ENCODE results near the gene SND1.

The SND1 gene

DNA sequence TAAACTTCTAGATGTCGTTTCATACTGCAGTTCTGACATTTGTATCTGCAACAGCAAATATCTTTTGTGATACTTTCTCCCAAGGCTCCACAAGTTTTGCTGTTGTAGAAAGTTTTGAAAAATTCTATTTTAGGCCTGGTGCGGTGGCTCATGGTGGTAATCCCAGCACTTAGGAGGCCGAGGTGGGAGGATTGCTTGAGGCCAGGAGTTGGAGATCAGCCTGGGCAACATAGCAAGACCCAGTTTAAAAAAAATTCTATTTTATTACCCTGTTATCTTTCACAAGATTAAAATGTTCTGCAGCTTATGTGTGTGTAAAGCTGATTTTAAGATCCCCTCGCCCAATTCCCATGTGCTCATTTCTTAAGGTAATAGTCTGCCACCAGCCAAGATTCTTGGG lies 1.4 kb downstream of the SND1 start:
- no peaks in the 10 kb centered on the region for H3K27me3 ChIP-seq (ENCODE audit: control insufficient read depth, insufficient read depth, low read length)
- H3K9ac ChIP-seq (ENCODE audit: low read depth, low read length), result no peak overlapping the region
- H3K27ac ChIP-seq (ENCODE audit: low read depth, low read length), result no peak overlapping the region
- peaks cover 24% of the 10 kb centered on the region for H3K36me3 ChIP-seq (ENCODE audit: control insufficient read depth, insufficient read depth, low read length)
- H3K4me1 ChIP-seq (ENCODE audit: control insufficient read depth, insufficient read depth, low read length), result peaks cover 26% of the 10 kb centered on the region
- no peaks in the 10 kb centered on the region for H3K9me3 ChIP-seq (ENCODE audit: control insufficient read depth, insufficient read depth, low read length)
- peak overlapping the region; percentile 98 for H3K4me3 ChIP-seq (ENCODE audit: low read depth, low read length)

DNA sequence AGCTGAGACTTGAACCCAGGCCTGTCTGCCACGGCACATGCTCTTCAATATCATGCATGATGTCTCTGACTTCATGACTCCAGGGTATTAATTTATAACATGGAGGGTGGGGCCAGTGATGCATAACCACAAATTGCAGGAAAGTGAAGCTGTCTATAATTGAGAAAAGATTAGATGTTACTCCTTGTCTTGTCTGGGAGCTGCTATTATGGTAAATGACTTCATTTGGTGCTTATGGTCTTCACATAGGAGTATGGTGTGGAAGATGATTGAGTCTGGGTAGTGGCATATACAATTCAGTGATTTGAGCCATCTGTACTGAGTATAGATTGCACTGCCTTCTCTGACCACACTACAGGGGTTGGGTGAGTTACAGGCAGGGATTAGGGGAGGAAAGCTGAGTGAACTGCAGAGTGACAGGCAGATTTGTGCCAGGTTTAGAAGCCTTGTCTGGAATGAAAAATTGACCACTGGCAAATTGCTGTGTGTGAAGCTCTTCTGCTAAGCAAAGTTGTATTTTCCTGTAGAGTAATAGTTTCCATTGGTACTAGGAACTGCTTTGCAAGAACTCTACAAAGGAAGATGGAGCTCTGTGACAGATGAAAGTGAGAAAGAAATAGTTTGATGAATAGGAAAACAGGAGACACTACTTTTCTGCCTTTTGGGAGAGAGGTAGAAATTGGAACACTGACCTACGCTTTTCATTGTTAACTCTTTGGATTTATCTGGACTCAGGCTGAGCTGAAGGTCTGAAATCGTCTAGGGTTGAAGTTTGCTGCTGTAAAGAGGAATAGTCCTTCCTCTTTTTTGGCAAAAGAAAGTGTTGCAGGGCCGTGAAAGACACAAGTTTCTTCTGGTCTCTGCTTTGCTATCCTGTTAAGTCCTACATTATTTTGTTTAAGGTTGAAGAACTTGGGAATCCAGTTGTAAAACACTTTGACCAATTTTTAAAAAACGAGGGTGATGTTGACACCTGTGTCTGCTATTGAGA lies 2.7 kb downstream of the SND1 start:
- Histone ChIP-seq H3K36me3 (ENCODE audit: control insufficient read depth, insufficient read depth, low read length) (peaks cover 36% of the 10 kb centered on the region), H3K9me3 (ENCODE audit: control insufficient read depth, insufficient read depth, low read length) (no peaks in the 10 kb centered on the region), H3K9ac (ENCODE audit: low read depth, low read length) (no peak overlapping the region), H3K4me3 (ENCODE audit: low read depth, low read length) (peak overlapping the region; percentile 98), H3K27ac (ENCODE audit: low read depth, low read length) (no peak overlapping the region), H3K4me1 (ENCODE audit: control insufficient read depth, insufficient read depth, low read length) (peaks cover 29% of the 10 kb centered on the region), H3K27me3 (ENCODE audit: control insufficient read depth, insufficient read depth, low read length) (no peaks in the 10 kb centered on the region)

DNA sequence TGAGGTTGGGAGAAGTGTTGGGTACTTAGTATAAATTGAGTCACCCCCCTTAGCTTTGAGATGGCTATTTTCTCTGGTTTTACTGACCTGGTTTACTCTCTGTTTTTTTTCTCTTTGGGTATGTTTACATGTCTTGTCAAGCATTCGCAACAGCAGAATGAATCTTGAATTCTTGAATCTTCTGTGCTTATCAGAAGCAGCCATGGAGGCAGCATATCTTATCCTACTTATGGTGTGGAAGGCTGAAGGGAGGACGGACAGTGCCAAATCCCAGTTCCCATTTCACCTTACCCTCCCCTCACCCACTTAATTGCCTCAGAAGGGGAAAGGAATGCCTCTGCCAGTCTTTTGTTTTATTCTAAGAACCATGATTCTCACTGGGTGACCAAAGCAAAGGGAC lies 3.7 kb downstream of the SND1 start:
- Histone ChIP-seq H3K36me3 (ENCODE audit: control insufficient read depth, insufficient read depth, low read length) (peaks cover 45% of the 10 kb centered on the region), H3K27me3 (ENCODE audit: control insufficient read depth, insufficient read depth, low read length) (no peaks in the 10 kb centered on the region), H3K4me1 (ENCODE audit: control insufficient read depth, insufficient read depth, low read length) (peaks cover 35% of the 10 kb centered on the region), H3K9me3 (ENCODE audit: control insufficient read depth, insufficient read depth, low read length) (no peaks in the 10 kb centered on the region), H3K9ac (ENCODE audit: low read depth, low read length) (no peak overlapping the region), H3K4me3 (ENCODE audit: low read depth, low read length) (0 out of 2 replicates have a peak overlapping the region, but pooled peaks have one; percentile 2), H3K27ac (ENCODE audit: low read depth, low read length) (no peak overlapping the region)

DNA sequence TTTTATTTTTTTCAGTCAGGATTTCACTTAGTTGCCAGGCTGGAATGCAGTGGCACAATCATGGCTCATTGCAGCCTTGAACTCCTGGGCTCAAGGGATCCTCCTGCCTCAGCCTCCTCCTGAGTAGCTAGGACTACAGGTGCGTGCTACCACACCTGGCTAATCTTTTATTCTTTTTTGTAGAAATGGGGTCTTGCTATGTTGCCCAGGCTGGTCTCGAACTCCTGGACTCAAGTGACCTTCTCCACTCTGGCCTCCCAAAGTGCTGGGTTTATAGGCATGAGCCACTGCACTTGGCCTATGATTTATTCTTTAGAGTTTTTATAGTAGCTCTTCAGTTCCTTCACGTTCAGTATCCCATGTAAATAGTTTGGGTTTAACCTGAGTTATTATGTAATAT lies 5.5 kb downstream of the SND1 start:
- Histone ChIP-seq H3K4me3 (ENCODE audit: low read depth, low read length) (no peak overlapping the region), H3K4me1 (ENCODE audit: control insufficient read depth, insufficient read depth, low read length) (peaks cover 40% of the 10 kb centered on the region)

DNA sequence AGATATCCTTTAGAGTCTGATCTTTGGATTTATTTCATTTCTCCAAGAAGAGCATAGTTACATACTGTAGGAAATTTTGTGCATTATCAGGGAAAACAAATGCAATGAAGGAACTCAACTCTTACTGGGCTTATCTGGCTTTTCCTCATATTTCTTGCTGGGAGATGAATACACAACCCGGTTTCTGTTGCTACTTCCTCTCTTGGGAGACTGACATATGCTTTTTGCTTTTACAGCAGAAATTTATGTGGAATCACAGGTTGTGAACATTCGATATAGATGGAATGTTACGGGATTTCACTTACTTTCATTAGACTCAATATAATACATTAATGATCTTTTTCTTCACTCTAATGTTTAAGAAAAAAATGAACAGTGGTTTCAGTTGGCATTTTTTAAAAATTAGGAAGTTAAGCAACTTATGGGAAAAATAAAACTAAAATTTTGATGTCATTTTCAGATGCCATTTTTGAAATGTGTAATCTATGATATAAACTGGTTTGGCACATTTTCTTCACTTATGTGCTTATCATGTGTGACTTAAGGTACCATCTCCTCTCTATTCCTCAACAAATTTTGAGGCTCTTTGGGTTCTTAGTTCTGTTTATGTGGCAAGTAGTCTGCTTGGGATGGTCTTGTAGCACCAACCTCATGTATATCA lies 7.1 kb downstream of the SND1 start:
- Histone ChIP-seq H3K9ac (ENCODE audit: low read depth, low read length) (no peak overlapping the region), H3K4me1 (ENCODE audit: control insufficient read depth, insufficient read depth, low read length) (peaks cover 35% of the 10 kb centered on the region), H3K27ac (ENCODE audit: low read depth, low read length) (no peak overlapping the region), H3K36me3 (ENCODE audit: control insufficient read depth, insufficient read depth, low read length) (peaks cover 49% of the 10 kb centered on the region), H3K9me3 (ENCODE audit: control insufficient read depth, insufficient read depth, low read length) (no peaks in the 10 kb centered on the region), H3K4me3 (ENCODE audit: low read depth, low read length) (no peak overlapping the region), H3K27me3 (ENCODE audit: control insufficient read depth, insufficient read depth, low read length) (no peaks in the 10 kb centered on the region)

More for the DNA sequence above, 5.5 kb downstream of the SND1 start:
- Histone ChIP-seq H3K9me3 (ENCODE audit: control insufficient read depth, insufficient read depth, low read length) (no peaks in the 10 kb centered on the region), H3K36me3 (ENCODE audit: control insufficient read depth, insufficient read depth, low read length) (peaks cover 52% of the 10 kb centered on the region), H3K27ac (ENCODE audit: low read depth, low read length) (no peak overlapping the region), H3K9ac (ENCODE audit: low read depth, low read length) (no peak overlapping the region), H3K27me3 (ENCODE audit: control insufficient read depth, insufficient read depth, low read length) (no peaks in the 10 kb centered on the region)

DNA sequence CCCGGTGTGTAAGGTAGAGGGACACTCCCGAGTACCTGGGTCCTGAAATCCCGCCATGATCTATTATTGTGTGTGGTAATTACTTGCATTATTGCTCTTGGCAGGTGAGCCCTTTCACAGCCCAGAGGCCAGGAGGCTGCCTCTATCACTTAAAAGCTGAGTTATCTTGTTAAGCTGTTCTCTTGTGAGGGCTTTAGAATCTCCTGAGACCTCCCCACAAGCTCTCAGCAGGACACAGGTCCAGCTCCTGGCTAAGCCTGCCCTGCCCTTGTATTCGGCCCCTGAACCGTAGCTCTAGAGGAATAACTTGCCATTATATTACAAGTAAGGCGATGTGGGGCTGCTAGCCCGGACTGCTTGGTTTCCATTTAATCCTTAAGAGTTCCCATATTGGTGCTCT lies 13.9 kb downstream of the SND1 start:
- H3K4me3 ChIP-seq (ENCODE audit: low read depth, low read length), result 0 out of 2 replicates have a peak overlapping the region, but pooled peaks have one; percentile 31

DNA sequence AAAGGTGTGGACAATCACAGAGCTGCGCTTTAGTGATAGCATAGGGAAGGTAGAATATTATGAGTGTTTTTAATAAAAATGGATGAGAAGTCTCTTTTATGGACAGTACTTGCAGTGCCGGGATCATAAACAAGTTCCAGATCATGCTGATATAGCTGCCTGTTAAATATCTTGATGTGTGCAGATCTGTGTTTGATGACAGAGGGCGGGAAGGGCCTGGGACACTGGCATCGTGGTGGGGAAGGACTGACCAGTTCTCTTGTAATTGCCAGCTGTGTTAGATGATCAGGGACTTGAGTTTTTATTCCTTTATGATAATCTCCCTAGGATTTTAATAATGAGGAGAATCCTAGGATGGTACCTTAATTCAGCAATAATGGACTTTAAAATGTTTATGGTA lies 14.6 kb downstream of the SND1 start:
- peaks cover 13% of the 10 kb centered on the region; the same call in 1 of the 2 replicates for H3K36me3 ChIP-seq (ENCODE audit: control insufficient read depth, insufficient read depth, low read length)
- H3K27ac ChIP-seq (ENCODE audit: low read depth, low read length), result peak overlapping the region; percentile 77
- H3K27me3 ChIP-seq (ENCODE audit: control insufficient read depth, insufficient read depth, low read length), result no peaks in the 10 kb centered on the region
- no peaks in the 10 kb centered on the region for H3K9me3 ChIP-seq (ENCODE audit: control insufficient read depth, insufficient read depth, low read length)
- no peak overlapping the region for H3K4me3 ChIP-seq (ENCODE audit: low read depth, low read length)
- peaks cover 34% of the 10 kb centered on the region for H3K4me1 ChIP-seq (ENCODE audit: control insufficient read depth, insufficient read depth, low read length)
- no peak overlapping the region for H3K9ac ChIP-seq (ENCODE audit: low read depth, low read length)

More for the DNA sequence above, 13.9 kb downstream of the SND1 start:
- Histone ChIP-seq H3K4me1 (ENCODE audit: control insufficient read depth, insufficient read depth, low read length) (peaks cover 41% of the 10 kb centered on the region), H3K27ac (ENCODE audit: low read depth, low read length) (peak overlapping the region; percentile 77), H3K36me3 (ENCODE audit: control insufficient read depth, insufficient read depth, low read length) (peaks cover 15% of the 10 kb centered on the region; the same call in 1 of the 2 replicates), H3K9me3 (ENCODE audit: control insufficient read depth, insufficient read depth, low read length) (no peaks in the 10 kb centered on the region), H3K9ac (ENCODE audit: low read depth, low read length) (no peak overlapping the region), H3K27me3 (ENCODE audit: control insufficient read depth, insufficient read depth, low read length) (no peaks in the 10 kb centered on the region)

DNA sequence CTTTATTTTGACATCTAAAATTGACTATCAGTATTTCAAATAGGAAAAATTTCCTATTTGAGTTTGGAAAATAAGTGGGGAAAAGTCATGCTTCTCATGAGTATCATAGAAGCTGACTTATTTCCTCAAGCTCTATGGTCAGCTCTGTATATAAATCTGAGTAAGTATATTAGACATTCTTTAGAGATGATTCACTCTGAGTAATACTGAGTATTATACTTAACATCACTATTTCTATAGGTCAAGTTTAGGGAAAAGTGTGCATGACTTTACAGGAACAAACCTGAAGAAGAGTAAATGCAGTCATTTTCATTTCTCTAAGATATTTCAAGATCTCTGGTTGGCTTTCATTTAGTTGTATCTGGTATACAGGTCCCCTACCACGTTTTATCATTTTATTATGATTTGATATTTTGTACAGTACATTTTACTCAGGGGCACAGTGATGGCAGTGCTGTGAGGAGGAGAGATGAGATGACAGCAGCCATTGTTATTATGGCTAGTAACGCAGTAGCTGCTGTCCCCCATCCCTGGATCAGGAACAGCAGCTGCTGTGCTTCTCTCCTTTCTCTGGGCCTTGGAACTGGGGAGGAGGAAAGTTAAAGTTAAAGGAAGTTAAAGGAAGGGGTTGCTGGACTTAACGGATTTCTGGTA lies 15.2 kb downstream of the SND1 start:
- Histone ChIP-seq H3K9me3 (ENCODE audit: control insufficient read depth, insufficient read depth, low read length) (no peaks in the 10 kb centered on the region), H3K4me3 (ENCODE audit: low read depth, low read length) (no peak overlapping the region), H3K4me1 (ENCODE audit: control insufficient read depth, insufficient read depth, low read length) (peaks cover 34% of the 10 kb centered on the region), H3K27ac (ENCODE audit: low read depth, low read length) (no peak overlapping the region), H3K9ac (ENCODE audit: low read depth, low read length) (no peak overlapping the region), H3K36me3 (ENCODE audit: control insufficient read depth, insufficient read depth, low read length) (peaks cover 12% of the 10 kb centered on the region; the same call in 1 of the 2 replicates), H3K27me3 (ENCODE audit: control insufficient read depth, insufficient read depth, low read length) (no peaks in the 10 kb centered on the region)

DNA sequence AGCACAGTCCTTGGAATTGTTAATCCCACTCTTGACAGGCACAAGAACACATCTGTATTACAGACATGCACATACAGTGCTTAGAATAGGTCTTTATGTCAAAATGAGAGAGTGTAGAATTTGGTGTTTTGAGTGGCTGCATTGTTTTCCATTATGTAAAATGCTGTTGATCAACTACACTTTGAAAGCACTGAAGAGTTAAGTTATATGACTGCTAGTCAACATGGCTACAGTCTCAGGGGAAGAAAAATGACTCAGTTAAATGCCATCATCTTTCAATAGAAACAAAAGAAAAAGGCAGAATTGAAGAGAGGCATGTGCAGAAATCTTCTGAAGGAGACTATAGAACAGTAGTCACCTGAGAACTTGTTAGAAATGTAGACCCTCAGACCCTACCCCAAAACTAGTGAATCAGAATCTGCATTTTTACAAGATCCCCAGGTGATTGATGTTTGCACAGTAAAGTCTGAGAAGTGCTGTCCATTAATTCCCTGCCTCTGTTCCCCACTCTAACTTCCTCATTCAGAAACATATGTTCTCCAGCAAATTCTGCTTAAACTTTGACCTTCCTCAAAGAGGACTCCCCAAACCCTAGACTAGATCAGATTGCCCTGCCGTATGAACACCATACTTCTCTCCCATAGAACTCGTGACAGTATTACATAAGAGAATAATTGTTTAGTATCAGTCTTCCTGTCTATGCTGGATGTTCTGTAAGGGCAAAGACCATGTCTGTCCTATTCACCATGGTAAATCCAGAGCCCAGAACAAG lies 16.0 kb downstream of the SND1 start:
- Histone ChIP-seq H3K4me3 (ENCODE audit: low read depth, low read length) (no peak overlapping the region), H3K27ac (ENCODE audit: low read depth, low read length) (no peak overlapping the region), H3K9me3 (ENCODE audit: control insufficient read depth, insufficient read depth, low read length) (no peaks in the 10 kb centered on the region), H3K9ac (ENCODE audit: low read depth, low read length) (no peak overlapping the region), H3K4me1 (ENCODE audit: control insufficient read depth, insufficient read depth, low read length) (peaks cover 34% of the 10 kb centered on the region), H3K27me3 (ENCODE audit: control insufficient read depth, insufficient read depth, low read length) (no peaks in the 10 kb centered on the region), H3K36me3 (ENCODE audit: control insufficient read depth, insufficient read depth, low read length) (peaks cover 12% of the 10 kb centered on the region; the same call in 1 of the 2 replicates)

DNA sequence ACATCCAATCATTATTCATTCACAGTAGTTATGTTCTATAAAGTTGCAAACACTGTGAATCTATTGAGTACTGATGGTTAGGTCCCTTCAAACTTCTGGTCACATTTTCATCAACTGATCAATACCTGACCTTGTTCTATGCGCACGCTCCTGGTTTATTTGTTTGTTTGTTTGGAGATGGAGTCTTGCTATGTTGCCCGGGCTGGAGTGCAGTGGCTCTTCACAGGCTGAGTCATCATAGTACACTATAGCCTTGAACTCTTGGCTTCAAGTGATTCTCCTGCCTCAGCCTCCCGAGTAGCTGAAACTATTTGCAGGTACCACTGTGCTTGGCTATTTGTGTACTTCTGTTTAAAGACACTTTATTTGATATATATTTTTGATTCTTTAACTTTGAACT lies 19.3 kb downstream of the SND1 start:
- Histone ChIP-seq H3K36me3 (ENCODE audit: control insufficient read depth, insufficient read depth, low read length) (peaks cover 17% of the 10 kb centered on the region; the same call in 1 of the 2 replicates), H3K4me1 (ENCODE audit: control insufficient read depth, insufficient read depth, low read length) (peaks cover 36% of the 10 kb centered on the region), H3K27me3 (ENCODE audit: control insufficient read depth, insufficient read depth, low read length) (no peaks in the 10 kb centered on the region), H3K27ac (ENCODE audit: low read depth, low read length) (no peak overlapping the region), H3K9me3 (ENCODE audit: control insufficient read depth, insufficient read depth, low read length) (no peaks in the 10 kb centered on the region), H3K9ac (ENCODE audit: low read depth, low read length) (no peak overlapping the region), H3K4me3 (ENCODE audit: low read depth, low read length) (no peak overlapping the region)

All from HUES48 (cell line).